Bone marrow (tissue), 2 donors: ENCODE results near the gene CARS2.
"Not testable (repeated sequence)": the region's sequence is repeated elsewhere in the genome, so short reads cannot be mapped to it uniquely, and the experiment has no call there.

Source experiments
- DNase-seq, 2 donors: peaks; one replicate each; lab custom pipeline; 2025; lab: John Stamatoyannopoulos, UW

The CARS2 gene

DNA sequence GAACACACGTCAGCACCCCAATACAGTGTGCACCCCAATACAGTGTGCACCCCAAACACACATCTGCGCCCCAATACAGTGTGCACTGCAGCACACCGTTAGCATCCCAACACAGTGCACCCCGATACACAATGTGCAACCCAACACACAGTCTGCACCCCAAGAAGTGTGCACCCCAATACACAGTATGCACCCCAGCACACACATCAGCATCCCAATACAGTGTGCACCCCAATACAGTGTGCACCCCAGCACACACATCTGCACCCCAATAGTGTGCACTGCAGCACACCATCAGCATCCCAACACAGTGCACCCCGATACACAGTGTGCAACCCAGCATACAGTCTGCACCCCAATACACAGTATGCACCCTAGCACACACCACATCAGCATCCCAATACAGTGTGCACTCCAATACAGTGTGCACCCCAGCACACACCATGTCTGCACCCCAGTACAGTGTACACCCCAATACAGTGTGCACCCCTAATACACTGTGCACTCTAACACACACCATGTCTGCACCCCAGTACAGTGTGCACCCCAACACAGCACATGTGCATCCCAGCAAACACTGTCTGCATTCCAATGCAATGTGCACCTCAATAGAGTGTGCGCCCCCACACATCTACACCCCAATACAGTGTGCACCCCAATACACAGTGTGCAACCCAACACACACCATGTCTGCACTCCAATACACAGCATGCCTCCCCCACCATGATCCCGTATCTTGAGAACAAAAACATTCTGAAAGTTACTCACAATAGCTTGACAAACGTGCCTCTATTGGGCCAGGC lies 855 bp upstream of the CARS2 start:
- DNase-seq = no peak

DNA sequence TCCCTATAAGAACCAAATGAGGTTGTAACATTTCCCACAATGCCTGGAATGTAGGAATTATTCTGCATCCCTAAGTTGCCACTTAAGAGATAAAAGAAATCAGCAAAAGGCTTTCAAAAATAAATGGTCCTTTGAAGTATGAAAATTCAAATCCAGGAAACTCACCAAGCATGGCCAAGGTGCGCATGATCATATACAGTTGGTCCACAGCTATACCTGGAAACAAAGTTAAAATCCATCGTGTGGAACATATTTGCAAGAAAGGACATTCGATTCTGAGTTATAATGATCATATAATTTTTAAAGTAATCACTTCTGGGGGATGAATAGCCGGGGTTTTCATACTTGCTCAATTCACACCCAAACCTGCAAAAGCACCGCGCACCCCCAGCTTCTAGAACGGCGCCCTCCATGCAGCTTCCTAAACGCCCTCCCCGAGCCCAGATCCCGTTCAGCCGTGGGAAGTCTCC lies 525 bp downstream of the CARS2 start:
- DNase-seq = no peak

DNA sequence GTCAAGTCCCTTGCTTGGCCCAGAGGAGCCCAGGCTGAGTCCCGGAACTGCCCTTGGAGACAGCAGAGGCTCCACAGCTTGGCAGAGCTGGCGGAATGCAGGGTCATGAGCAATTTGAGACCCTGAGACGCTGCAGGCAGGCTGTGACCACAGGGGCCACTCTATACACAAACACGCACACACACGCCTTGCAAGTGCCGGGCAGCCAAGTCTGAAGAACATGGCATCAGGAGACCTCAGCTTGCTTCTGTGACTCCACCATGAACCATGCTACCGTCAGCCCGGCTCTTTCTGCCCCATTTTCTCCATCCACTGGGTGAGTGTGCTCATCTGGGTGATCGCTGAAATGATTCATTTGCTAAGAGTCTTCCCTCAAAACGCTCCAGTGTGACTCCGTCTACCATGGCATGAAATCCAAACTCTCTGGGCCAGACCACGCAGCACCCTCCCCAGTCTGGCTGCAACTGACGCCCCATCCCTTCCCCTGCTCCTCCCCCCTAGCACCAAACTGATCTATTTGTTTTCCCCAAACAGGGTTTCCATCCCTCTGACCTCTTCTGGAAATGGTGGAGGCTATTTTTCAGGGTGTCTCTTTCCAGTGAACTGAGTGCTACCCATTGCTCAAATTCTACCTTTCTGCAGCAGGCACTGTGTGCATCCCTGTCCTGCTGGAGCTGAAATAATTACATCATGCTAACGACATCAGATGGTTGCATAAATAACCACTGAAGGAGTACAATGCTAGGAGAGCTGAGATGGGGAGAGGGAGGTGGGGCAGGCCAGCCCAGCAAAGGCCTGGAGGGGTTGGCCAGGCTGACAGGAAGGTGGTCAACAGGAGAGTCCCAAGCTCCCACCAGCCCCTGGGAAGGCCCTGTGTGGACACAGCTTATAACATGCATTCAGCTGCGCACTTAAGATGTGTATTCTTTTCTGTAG lies 3.1 kb downstream of the CARS2 start:
- DNase-seq = no peak

DNA sequence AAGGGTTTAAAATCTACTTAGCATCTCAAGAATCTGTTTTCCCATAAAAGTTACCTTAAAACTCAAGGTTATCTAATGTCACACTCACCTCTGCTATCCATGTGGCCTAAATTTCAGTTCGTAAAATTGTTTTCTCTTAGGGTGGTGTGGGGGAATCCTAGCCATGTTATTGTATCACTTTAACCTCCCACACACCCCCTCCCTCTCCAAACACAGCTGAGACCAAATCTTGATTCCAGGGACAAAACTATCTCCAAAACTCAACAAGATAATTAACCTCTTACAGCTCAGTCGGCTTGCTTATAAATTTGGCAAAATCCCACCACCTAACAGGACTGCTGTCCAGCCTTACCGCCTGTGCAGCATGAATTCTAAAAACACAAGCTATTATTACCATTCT lies 3.8 kb downstream of the CARS2 start:
- no peak for DNase-seq

DNA sequence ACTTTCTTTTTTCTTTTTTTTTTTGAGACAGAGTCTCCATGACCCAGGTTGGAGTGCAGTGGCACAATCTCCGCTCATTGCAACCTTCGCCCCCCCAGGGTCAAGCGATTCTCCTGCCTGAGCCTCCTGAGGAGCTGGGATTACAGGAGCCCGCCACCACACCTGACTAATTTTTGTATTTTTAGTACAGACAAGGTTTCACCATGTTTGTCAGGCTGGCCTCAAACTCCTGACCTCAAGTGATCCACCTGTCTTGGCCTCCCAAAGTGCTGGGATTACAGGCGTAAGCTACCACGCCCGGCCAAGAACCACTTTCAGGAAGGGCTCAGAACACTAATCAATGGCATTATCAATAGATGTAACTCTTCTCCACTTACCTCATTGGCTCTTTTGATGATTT lies 4.9 kb downstream of the CARS2 start:
- DNase-seq = not testable (repeated sequence)

DNA sequence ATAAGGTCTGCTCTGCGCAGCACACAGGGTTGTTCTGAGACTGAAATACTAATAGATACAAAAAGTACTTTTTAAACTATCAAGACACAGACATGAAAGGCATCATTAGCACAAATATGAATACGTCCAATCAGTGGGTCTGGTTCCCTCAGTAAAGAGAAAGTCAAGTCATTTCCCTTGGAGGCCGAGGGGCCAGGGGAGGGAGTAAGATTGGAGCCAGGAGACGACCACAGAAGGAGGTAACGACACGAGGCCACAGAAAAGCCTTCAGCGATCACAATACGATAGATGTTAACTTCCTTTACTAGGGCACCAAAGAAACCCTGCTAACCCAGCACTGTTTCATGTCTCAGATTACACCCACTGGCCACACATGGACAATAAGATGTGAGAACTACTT lies 5.3 kb downstream of the CARS2 start:
- DNase-seq = no peak

DNA sequence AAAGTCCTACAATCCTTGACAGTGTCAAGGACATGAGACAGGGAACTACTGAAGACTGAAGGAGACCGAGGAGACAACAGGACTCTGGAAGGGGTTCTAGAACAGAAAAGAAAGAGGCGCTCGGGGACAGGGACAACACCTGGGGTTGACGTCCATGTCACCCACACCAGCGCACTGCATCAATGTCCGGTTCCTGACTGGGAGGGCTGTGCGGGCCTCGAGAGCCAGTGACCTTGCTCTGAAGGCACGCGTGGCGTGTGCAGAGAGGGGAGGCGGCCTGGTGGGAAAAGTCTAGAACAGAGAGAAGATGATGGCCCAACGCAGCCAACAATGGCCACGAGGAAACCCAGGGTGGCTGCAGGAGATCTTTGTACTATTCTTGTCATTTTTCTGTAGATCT lies 5.7 kb downstream of the CARS2 start:
- DNase-seq = no peak

DNA sequence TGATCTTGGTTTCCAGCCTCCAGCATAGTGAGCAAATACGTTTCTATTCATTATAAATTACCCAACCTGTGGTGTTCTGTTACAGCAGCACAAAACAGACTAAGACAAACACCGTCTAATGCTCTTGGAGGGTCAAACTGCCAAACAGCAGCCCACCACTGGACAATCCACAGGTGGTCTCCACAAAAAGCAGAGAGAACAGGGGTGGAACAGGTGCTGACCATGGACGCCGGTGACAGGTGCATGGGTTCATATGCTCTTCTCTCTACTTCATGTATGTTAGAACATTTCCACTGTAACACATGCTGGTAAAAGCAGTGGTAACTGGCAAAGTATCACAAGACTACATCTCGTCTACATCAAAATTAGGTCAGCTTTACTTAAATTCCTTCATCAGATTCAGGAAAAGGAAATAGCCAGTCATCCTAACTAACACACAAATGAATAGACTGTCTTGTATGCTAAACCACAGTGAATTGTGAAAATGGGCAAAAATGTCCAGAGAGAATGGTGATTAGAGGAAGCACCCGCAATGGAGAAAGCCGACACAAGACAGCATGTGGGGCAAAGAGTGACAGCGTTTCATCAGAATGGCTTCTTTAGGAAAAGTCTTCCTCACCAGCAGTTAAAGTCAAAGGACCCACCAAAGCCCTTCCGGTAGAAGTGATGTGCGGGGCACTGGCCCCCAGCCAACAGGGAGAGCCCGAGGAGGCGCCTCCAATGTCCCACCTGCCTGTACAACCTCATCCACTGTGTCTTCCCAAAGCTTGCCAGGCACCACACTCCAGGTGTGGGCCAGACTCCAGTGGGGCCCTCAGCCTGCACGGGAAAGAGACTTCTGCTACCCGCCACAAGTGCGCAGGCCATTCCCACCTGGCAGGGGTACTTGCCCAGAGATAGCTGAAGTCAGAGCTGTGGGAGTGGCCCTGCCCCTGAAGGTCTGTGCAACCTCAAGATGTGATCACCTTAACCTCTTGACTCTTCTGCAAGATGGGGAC lies 6.5 kb downstream of the CARS2 start:
- DNase-seq = no peak

DNA sequence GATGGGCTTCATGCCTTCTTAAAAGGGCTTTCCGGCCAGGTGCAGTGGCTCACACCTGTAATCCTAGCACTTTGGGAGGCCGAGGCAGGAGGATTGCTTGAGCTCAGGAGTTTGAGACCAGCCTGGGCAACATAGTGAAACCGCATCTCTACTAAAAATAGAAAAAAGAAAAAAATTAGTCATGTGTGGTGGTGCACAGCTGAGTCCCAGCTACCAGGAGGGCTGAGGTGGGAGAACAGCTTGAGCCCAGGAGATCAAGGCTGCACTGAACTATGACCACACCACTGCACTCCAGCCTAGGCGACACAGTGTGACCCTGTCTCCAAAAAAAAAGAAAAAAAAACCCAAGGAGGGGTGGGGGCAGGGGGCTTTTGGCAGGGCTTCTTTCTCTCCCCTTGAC lies 7.2 kb downstream of the CARS2 start:
- no peak for DNase-seq

DNA sequence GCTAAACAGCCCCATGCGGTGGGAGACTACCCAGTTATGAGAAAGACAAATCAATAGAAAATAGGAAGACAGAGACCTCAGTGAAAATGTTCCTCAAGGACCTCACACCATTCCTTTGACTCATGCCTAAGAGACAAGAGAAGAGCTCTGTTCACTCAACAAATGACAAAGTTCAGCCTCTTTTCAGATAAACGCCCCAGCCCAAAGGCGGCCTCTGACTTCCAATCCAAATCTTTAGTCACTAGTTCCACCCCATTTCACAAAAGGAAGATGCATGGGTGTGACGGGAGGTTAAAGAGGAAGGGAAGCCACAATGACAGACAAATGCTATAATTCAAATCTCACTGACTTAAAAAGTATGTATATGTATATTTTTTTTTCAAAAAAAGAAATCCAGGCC lies 8.1 kb downstream of the CARS2 start:
- DNase-seq = no peak

DNA sequence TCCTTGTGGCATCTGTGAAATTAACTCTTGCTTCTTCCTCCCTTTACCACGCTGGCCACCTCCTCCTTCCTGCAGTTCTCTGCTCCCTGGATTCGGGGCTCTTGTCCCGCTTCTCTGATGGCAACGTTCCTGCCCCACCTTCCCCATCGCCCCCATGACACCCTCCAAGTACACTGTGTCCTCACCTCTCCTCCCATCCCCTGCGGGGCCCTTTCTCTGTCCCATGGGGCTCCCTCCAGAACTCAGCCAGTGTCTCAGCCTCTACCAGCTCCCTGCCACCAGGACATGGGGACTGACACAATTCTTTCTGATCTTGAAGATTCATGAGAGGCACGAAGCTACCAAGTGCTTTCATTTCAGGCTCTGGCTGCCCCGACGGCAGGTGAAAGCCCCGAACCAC lies 9.1 kb downstream of the CARS2 start:
- no peak for DNase-seq

DNA sequence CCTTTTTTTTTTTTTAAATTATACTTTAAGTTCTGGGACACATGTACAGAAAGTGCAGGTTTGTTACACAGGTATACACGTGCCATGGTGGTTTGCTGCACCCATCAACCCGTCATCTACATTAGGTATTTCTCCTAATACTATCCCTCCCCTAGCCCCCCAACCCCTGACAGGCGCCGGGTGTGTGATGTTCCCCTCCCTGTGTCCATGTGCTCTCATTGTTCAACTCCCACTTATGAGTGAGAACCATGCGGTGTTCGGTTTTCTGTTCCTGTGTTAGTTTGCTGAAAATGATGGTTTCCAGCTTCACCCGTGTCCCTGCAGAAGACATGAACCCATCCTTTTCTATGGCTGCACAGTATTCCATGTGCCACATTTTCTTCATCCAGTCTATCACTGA lies 10.1 kb downstream of the CARS2 start:
- DNase-seq = not testable (repeated sequence)

DNA sequence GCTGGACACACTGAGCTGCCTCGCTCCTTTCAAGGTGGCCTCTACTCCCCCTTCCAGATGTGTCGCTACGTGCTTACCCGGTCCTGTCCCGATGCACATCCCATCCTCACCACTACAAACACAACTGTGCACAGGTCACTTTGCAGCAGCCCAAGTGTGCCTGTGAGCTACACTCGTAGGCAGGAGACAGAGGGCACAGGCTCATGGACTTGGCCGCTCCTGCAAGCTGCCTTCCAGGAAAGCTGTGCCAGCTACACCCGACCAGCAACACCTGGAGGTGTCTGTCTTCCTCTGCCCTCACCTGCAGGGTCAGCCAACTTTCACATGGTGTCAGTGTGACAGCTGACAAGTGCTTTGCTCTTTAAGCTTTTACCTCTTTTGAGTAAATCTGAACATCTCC lies 15.4 kb downstream of the CARS2 start:
- DNase-seq = no peak

DNA sequence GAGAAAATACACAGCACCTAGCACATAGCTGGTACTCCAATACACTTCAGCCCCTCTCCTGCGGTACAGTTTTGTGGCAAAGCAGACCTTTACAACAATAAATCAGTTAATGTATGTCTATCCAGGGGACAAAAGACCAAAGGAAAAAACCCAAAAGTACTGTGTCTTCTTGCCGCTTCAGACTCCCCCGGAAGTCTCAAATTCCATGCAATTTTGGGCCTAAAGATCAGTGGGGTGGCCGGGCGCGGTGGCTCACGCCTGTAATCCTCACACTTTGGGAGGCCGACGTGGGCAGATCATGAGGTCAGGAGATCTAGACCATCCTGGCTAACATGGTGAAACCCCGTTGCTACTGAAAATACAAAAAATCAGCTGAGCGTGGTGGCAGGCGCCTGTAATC lies 16.2 kb downstream of the CARS2 start:
- no peak for DNase-seq

DNA sequence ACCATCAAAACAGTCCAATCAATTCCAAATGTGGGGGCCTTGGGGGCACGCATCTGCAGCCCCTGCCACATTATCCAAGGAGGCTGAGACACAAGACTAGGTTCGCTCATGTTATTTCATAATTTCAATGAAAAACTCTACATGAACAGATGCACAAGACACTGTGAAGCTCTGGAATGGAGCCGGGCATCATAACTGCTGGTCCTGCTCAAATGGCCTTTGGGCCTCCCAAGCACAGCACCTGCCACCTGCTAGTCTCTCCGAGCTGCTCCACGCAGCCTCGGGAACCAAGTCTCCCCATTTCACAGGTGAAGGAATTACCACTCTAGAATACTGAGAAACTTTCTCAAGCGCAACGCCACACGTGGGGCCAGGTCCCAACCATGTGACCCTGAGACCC lies 16.9 kb downstream of the CARS2 start:
- no peak for DNase-seq

DNA sequence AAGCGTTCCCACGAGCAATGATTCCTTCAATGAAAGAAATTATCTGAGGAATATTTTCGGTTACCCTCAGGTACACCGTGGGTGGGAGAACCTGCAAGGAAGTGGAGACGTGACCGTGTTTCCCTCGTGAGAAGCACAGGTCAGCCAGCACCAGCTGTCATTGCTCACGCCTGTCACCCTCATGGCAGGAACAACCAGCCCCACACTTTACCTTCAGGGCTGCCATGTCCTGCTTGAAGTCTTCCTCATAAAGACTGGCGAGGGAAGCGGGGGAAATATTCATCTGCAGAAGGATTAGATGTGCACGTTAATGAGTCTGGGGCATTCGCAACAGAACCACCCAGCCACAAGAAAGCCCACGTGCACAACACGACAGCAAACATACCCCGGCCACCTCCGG lies 18.2 kb downstream of the CARS2 start:
- DNase-seq = no peak

DNA sequence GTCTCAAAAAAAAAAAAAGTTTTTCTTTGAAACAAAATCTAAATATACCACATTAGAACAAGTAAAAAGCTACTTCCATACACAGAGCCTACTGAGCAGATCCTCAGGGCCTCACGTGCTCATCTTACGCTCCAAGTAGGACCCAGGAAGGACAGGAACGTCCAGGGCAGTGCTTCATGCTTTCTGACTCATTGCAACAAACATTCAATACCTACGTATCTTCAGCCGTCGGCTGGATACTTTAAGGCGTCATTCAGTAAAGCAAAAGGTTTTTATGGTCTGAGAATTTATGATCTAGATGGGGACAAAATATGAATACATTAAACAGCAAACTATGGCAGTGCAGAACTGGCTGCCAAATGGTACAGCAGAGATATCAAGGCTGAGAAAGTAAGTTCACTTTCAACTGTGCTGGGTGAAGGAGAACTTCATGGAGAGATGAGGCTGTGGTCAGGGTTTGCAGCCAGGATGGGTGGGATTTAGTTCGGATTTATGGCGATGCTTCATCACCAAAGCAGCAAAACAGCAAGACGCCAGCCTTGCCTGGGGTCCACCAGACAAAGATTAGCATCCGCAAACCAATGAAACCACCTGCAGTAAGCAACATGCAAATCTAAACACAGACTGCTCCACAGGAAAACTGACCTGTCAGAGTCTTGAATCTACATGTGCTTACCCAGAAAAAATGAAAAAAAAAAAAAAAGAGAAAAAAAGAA lies 20.5 kb downstream of the CARS2 start:
- no peak for DNase-seq

DNA sequence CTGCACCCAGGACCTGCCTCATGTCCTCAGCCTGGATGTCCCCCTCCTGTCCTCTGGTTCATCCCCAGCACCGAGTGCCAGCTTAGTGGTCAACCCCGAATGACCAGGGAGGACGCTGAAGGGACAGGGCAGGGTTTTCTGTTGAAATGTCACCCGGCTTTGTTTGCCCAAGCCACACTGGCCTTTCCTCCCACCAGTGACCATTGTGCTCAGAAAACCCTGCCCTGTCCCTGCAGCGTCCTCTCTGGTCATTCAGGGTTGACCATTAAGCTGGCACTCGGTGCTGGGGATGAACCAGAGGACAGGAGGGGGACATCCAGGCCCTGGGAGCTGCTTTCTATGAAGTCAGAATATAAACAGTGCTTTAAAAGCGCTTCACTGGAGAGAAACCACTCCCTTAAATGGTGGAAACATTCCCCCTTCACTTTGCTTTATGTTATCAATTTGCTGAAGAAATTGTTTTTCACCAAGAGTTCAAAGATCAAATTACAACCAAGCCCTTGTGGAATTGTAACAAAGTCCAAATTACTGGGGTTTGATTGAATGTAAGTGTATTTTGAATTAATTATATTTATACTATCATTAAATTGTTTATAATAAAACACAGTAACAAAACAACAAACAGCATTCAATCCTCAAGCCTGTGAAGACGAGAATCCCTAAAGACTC lies 21.4 kb downstream of the CARS2 start:
- no peak for DNase-seq

DNA sequence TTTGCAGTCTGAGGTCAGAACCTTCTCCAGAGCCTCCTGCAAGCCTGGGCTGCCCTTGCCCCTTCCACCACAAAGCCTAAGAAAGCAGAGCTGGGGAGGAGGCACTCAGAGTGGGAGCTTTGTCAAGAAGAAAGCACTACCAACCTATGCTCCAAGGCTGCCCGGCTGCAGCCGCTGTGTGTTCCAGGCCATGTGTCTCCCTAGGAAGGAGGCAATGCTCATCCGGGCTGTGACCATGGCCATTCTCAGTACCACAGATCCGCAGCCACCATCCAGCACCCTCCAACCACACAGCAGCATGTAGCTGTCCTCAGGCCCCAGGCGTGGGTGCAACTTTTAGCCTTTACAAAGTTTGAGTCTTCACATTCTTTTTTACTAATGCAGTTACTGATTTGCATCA lies 22.0 kb downstream of the CARS2 start:
- no peak for DNase-seq

DNA sequence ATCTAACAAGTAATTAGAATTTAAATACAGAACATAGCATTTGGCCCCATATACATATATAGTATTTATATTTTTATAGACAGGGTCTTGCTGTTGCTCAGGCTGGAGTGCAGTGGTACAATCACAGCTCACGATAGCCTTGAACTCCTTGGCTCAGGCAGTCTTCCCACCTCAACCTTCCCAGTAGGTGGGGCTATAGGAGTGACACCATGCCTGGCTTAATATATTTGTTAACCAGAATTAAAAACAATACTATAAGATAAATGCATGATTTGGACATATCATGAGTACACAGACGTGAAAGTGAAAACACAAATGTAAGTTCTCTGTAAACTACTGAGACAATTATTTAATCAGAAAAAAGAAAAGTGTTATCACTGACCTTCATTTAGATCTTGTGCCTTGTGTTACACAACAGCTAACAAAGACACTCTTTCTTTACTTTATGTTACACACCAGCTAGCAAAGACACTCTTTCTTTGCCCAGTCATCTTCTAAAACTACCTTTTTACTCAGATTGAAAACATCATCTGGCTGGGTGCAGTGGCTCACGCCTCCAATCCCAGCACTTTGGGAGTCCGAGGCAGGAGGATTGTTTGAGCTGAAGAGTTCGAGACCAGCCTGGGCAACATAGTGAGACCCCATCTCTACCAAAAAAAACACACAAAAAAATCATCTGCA lies 22.6 kb downstream of the CARS2 start:
- no peak for DNase-seq
